GM12874 (cell line): ENCODE measurements around the gene FBXL7.

ENCODE experiments used
- CTCF ChIP-seq: IDR thresholded peaks from 2 replicates; pipeline ENCODE4 v1.5.1; 2011; ENCODE audit warnings: low read depth, mild to moderate bottlenecking, control low read depth, low read length, moderate library complexity; ENCODE audit not compliant: insufficient read depth

FBXL7 gene

GRCh38 chr5:15933259-15934207 lies 433.6 kb downstream of the FBXL7 start:
- TF ChIP-seq CTCF, result no peak

- no peak for TF ChIP-seq CTCF
Observed at GRCh38 chr5:15936505-15937245, 436.7 kb downstream of the FBXL7 start.

- TF ChIP-seq CTCF, result no peak
Observed at GRCh38 chr5:15937708-15938107, 437.7 kb downstream of the FBXL7 start.

GRCh38 chr5:15938186-15938585 lies 438.2 kb downstream of the FBXL7 start:
- TF ChIP-seq CTCF, result no peak

GRCh38 chr5:15938961-15939360 lies 439.0 kb downstream of the FBXL7 start:
- no peak for TF ChIP-seq CTCF

- no peak for TF ChIP-seq CTCF
Observed at GRCh38 chr5:15940905-15941304, 440.9 kb downstream of the FBXL7 start.

GRCh38 chr5:15943487-15943886 lies 443.5 kb downstream of the FBXL7 start:
- TF ChIP-seq CTCF, result no peak
